Aorta (tissue), 5 donors: ENCODE results near the gene RUNX3. TPM values are rescaled to one million over a fixed set of nuclear protein-coding genes. Genes with fewer than 3 reads are reported as not detected.

Experiments
- ATAC-seq: fragments of 200-7000 bp; cut with Tn5 transposase; one replicate; pipeline ENCODE4 v1.9.1; 2022; ENCODE audit warnings: moderate library complexity; ENCODE audit not compliant: low FRiP score
- DNase-seq, 2 donors: peaks; one replicate each; pipeline ENCODE4 v3.0.0-alpha.2; 2020
- H3K27ac ChIP-seq, 2 donors: one replicate each; pipeline ENCODE4 v1.5.1; 2013; ENCODE audit warnings: low read length in 2 of 2, mild to moderate bottlenecking in 2 of 2, moderate library complexity in 2 of 2, control low read depth in 1 of 2, inconsistent platforms in 1 of 2, low read depth in 1 of 2
- H3K27me3 ChIP-seq, 2 donors: one replicate each; pipeline ENCODE4 v1.6.1; 2013; ENCODE audit warnings: control low read depth in 1 of 2, low read length in 1 of 2, mild to moderate bottlenecking in 1 of 2, moderate library complexity in 1 of 2; ENCODE audit not compliant: insufficient read depth in 2 of 2, control insufficient read depth in 1 of 2
- H3K36me3 ChIP-seq, 2 donors: one replicate each; pipeline ENCODE4 v1.6.1; 2013; ENCODE audit warnings: control low read depth in 1 of 2, low read length in 1 of 2, mild to moderate bottlenecking in 1 of 2; ENCODE audit not compliant: insufficient read depth in 2 of 2, control insufficient read depth in 1 of 2
- H3K4me1 ChIP-seq, 2 donors: one replicate each; pipeline ENCODE4 v1.6.1; 2013; ENCODE audit warnings: low read length in 2 of 2, control low read depth in 1 of 2, mild to moderate bottlenecking in 1 of 2, moderate library complexity in 1 of 2; ENCODE audit not compliant: insufficient read depth in 2 of 2, control insufficient read depth in 1 of 2
- H3K4me3 ChIP-seq, 2 donors: one replicate each; pipeline ENCODE4 v1.5.1; 2013; ENCODE audit warnings: low read length in 2 of 2, control low read depth in 1 of 2, mild to moderate bottlenecking in 1 of 2
- H3K9me3 ChIP-seq: one replicate; pipeline ENCODE4 v1.6.1; 2013; ENCODE audit warnings: mild to moderate bottlenecking, low read length; ENCODE audit not compliant: control insufficient read depth
- whole genome bisulfite sequencing, 2 donors: extraction: QIAGEN DNeasy Blood & Tissue Kit; methylation state at CpG; one replicate each; pipeline ENCODE4 v1.1.7; 2013; 5-methylcytosine and 5-hydroxymethylcytosine counted together
- intact Hi-C, 2 donors: fragments of 100-400 bp; cut with DNase I; formaldehyde crosslinking; loops; one replicate each; pipeline versions ENCODE4 v1.14.2 to v1.15.0; 2022
- polyA plus RNA-seq, 2 donors: library from polyadenylated mRNA; stranded (reverse); fragments of 200-250 nt; gene quantifications; one replicate each; pipeline ENCODE4 v1.2.3, GENCODE V29; 2013
- total RNA-seq, 2 donors: library from RNA; stranded (reverse); fragmentation: NEBNext Ultra II Directional; extraction: Animal tissue kit (Norgen Biotek cat#: 25700); gene quantifications; one replicate each; pipeline ENCODE4 v1.2.1, GENCODE V29; 2021
- donor health status: healthy with polysubstance abuse.
- donor health status: Bipolar disorder and iron deficiency.
- donor health status: DM: no; HTN: no; CAD: no.
- donor health status: DM: no; HTN: no; CAD: no.
- donor health status: DM: yes; HTN: yes; CAD: no.

The RUNX3 gene
- total and polyA plus RNA-seq, 4 donors = 1.1 to 4.4 (median 2.1) TPM

GRCh38 chr1:24921938-24922662 lies 8.0 kb downstream of the RUNX3 start:
- intact Hi-C loops = no loop called here
- ATAC-seq (no peak), DNase-seq (no peak)
- Histone ChIP-seq H3K27me3 (no peaks in the 10 kb centered on the region), H3K36me3 (no peaks in the 10 kb centered on the region), H3K27ac (no peak overlapping the region), H3K4me1 (no peaks in the 10 kb centered on the region), H3K9me3 (no peaks in the 10 kb centered on the region), H3K4me3 (no peak overlapping the region)
- 95 to 97% methylated on average over 9 of the region's 9 CpGs for WGBS, 2 donors

GRCh38 chr1:24921412-24921811 lies 8.7 kb downstream of the RUNX3 start:
- ATAC-seq (no peak), DNase-seq (no peak)
- Histone ChIP-seq H3K27me3 (no peaks in the 10 kb centered on the region), H3K4me3 (no peak overlapping the region), H3K4me1 (no peaks in the 10 kb centered on the region), H3K36me3 (no peaks in the 10 kb centered on the region), H3K27ac (no peak overlapping the region), H3K9me3 (no peaks in the 10 kb centered on the region)
- intact Hi-C loops = no loop called here
- WGBS, 2 donors = 91 to 95% methylated on average over 6 of the region's 6 CpGs

GRCh38 chr1:24920533-24920925 lies 9.5 kb downstream of the RUNX3 start:
- no peak for DNase-seq
- WGBS, 2 donors = 70 to 74% methylated on average over 8 of the region's 8 CpGs
- intact Hi-C loops = no loop called here
- ATAC-seq = no peak
- Histone ChIP-seq H3K4me1 (no peaks in the 10 kb centered on the region), H3K27me3 (no peaks in the 10 kb centered on the region), H3K36me3 (no peaks in the 10 kb centered on the region), H3K9me3 (no peaks in the 10 kb centered on the region), H3K27ac (no peak overlapping the region), H3K4me3 (no peak overlapping the region)

GRCh38 chr1:24919791-24920532 lies 10.1 kb downstream of the RUNX3 start:
- WGBS, 2 donors = 3 to 6% methylated on average over 16 of the region's 16 CpGs
- intact Hi-C loops = no loop called here
- ATAC-seq = no peak
- Histone ChIP-seq H3K27ac (no peak overlapping the region), H3K27me3 (no peaks in the 10 kb centered on the region), H3K36me3 (no peaks in the 10 kb centered on the region), H3K4me3 (no peak overlapping the region), H3K9me3 (no peaks in the 10 kb centered on the region), H3K4me1 (no peaks in the 10 kb centered on the region)
- DNase-seq = peak; percentile 73 to 86

GRCh38 chr1:24918995-24919605 lies 11.0 kb downstream of the RUNX3 start:
- Histone ChIP-seq H3K27me3 (no peaks in the 10 kb centered on the region), H3K4me3 (no peak overlapping the region), H3K27ac (no peak overlapping the region), H3K36me3 (no peaks in the 10 kb centered on the region), H3K4me1 (no peaks in the 10 kb centered on the region), H3K9me3 (no peaks in the 10 kb centered on the region)
- DNase-seq (no peak), ATAC-seq (no peak)
- intact Hi-C loops = no loop called here
- 88 to 92% methylated on average over 17 of the region's 17 CpGs for WGBS, 2 donors

- H3K9me3 ChIP-seq = no peaks in the 10 kb centered on the region
- no peak overlapping the region for H3K4me3 ChIP-seq
- no peaks in the 10 kb centered on the region for H3K27me3 ChIP-seq
- 97 to 98% methylated on average over 2 of the region's 2 CpGs for WGBS, 2 donors
- intact Hi-C loops = no loop called here
- no peak overlapping the region for H3K27ac ChIP-seq
- ATAC-seq (no peak), DNase-seq (no peak)
- H3K36me3 ChIP-seq = no peaks in the 10 kb centered on the region
- H3K4me1 ChIP-seq = no peaks in the 10 kb centered on the region
Measured at GRCh38 chr1:24918370-24918769, 11.7 kb downstream of the RUNX3 start.

GRCh38 chr1:24917327-24918074 lies 12.6 kb downstream of the RUNX3 start:
- ATAC-seq (no peak), DNase-seq (no peak)
- H3K4me3 ChIP-seq = no peak overlapping the region
- no peaks in the 10 kb centered on the region for H3K27me3 ChIP-seq
- no peaks in the 10 kb centered on the region for H3K4me1 ChIP-seq
- intact Hi-C loops = no loop called here
- 93 to 95% methylated on average over 16 of the region's 16 CpGs for whole genome bisulfite sequencing, 2 donors
- no peaks in the 10 kb centered on the region for H3K9me3 ChIP-seq
- H3K36me3 ChIP-seq = no peaks in the 10 kb centered on the region
- H3K27ac ChIP-seq = no peak overlapping the region

GRCh38 chr1:24915816-24916602 lies 14.1 kb downstream of the RUNX3 start:
- ATAC-seq = no peak
- H3K4me3 ChIP-seq = no peak overlapping the region
- no peaks in the 10 kb centered on the region for H3K27me3 ChIP-seq
- H3K4me1 ChIP-seq = no peaks in the 10 kb centered on the region
- no peaks in the 10 kb centered on the region for H3K9me3 ChIP-seq
- peak; percentile 39 to 72 for DNase-seq
- intact Hi-C loops = no loop called here
- H3K27ac ChIP-seq = no peak overlapping the region
- 92 to 95% methylated on average over 21 of the region's 21 CpGs for WGBS, 2 donors
- H3K36me3 ChIP-seq = no peaks in the 10 kb centered on the region
